ENCODE measurements around the gene HOXB3.

DNA sequence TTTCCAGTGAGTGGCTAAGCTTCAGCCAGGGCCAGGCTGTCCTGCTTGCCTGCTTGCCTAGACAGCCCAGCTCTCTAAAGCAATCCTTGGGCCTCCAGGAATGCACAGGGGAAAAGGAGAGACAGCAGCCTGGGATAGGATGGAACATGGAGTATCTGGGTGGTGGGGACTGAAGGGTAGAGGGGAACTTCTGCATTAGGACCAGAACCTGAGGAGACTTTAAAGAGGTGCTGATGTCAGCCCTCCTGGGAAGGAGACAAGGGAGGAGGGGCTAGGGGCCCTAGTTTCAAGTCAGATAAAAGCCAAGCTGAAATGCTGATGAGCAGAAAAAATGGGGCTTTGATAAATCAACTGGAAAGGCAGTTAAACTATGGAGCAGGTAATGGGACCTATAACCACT lies 19.0 kb upstream of the HOXB3 start:
- no peak for TF ChIP-seq POLR2A (IDR thresholded peaks at IDR 0.05; ENCODE audit: low read depth, low read length)
- TF ChIP-seq TAF1 (IDR thresholded peaks at IDR 0.05; ENCODE audit: borderline replicate concordance, low read depth, low read length), result no peak
